DMS153 treated with DMSO at 0.1 percent for 48 hours (cell line): ENCODE measurements around the gene NOP53.
A peak's percentile ranks its signal among the peaks of the same experiment; 100 is the strongest.
"Not testable (repeated sequence)": the region's sequence is repeated elsewhere in the genome, so short reads cannot be mapped to it uniquely, and the experiment has no call there.

Experiments used
- DNase-seq: peaks from one replicate; lab custom pipeline; 2025; ENCODE audit not compliant: unreplicated experiment; lab: John Stamatoyannopoulos, UW

The NOP53 gene

DNA sequence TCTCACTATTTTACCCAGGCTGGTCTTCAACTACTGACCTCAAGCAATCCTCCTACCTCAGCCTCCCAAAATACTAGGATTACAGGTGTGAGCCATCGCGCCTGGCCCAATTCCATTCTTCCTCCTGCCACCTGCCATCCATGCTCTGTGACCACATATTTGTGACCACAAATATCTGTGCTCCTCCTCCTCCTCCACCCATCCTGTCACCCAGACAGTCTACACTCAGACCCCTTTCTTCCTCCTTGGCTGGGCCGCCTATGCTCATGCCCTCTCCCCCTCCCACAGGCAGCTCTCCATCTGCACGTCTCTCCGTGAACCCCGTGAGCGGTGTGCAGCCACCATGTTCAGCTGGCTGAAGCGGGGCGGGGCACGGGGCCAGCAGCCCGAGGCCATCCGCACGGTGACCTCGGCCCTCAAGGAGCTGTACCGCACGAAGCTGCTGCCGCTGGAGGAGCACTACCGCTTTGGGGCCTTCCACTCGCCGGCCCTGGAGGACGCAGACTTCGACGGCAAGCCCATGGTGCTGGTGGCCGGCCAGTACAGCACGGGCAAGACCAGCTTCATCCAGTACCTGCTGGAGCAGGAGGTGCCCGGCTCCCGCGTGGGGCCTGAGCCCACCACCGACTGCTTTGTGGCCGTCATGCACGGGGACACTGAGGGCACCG, 28.9 kb upstream of the NOP53 start:
- DNase-seq = no peak

DNA sequence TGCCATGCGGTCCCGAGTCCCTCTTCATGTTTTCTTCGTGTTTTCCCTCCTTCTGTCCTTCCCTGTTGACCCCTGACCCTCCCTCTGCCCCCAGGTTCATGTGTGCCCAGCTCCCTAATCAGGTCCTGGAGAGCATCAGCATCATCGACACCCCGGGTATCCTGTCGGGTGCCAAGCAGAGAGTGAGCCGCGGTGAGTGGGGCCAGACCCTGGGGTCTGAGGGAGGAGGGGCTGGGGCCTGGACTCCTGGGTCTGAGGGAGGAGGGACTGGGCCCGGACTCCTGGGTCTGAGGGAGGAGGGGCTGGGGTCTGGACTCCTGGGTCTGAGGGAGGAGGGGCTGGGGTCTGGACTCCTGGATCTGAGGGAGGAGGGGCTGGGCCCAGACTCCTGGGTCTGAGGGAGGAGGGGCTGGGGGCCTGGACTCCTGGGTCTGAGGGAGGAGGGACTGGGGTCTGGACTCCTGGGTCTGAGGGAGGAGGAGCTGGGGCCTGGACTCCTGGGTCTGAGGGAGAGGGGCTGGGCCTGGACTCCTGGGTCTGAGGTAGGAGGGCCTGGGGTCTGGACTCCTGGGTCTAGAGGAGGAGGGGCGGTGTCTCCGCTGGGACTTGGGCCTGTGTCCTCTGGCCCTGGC, 26.8 kb upstream of the NOP53 start:
- not testable (repeated sequence) for DNase-seq

DNA sequence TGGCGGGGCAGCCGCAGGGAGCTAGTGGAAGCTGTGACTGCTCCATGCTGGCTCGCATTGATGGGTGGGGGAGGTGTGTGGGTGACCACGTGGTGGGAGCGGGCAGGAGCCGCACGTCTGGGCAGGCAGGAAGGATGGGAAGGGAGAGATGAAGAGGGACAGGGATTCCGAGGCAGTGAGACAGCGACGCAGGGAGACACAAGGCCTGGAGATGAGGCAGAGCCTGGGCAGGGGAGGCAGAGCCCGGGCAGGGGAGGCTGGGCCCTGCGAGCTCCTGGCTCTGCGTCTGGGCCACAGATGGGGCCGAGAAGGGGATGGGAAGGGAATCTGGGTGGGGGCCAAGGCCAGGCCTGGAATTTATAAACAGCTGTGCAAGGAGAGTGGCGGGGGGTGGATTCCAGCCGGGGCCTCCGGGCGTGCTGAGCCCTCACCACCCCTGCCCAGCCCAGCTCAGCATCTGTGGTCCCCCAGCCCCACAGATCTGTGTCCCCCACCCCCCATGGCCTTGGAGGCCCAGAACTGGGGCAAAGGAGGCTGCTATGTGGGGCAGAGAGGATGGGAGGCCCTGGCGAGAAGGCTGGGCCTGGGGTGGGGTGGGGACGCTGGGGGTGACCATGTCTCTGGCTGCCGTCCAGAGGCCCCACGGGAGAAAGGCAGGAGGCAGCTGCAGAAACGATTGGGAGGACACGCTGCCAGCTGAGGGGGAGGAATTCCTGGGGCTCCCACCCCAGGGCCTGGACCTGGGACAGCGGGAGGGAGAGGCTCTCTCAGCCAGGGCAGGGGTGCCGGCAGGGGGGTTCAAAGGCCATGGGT, 26.1 kb upstream of the NOP53 start:
- no peak for DNase-seq

DNA sequence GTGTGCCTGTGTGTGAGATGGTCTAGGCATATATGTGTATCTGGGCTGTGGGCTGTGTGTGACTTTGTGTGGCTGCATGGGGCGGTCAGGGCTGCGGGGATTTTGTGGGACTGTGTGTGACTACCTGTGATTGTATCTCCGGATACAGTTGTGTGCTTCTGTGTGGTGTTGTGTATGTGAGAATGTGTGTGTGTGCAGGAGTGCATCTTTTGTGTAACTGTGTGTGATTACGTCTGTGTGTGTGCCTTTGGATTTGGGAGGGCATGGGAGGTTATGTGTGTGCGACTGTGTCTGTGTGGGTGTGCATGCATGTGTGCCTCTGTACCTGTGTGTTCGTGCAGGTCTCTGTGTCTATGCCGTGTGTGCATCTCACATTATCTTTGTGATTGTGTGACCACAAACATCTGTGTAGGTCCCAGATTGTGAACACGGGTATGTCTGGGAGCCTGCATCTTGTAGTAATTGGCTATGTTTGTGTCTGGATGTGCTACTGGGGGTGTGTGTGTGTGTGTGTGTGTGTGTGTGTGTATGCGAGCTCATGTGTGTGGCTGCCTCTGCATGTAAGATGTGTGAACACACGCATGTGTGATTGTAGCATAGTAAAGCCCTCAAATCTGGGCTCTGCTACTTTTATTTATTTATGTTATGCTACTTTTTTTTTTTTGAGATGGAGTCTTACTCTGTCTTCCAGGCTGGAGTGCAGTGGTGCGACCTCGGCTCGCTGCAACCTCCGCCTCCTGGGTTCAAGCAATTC, 24.5 kb upstream of the NOP53 start:
- DNase-seq = no peak

DNA sequence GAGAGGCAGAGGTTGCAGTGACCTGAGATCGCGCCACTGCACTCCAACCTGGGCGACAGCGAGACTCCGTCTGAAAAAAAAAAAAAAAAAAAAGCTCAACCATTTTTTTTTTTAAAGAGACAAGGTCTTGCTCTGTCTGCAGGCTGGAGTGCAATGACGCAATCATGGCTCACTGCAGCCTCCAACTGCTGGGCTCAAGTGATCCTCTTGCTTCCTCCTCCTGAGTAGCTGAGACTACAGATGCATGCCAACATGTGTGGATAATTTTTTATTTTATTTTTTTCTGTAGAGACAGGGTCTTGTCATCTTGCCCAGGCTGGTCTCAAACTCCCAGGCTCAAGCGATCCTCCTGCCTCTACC, 21.8 kb upstream of the NOP53 start:
- DNase-seq = no peak

DNA sequence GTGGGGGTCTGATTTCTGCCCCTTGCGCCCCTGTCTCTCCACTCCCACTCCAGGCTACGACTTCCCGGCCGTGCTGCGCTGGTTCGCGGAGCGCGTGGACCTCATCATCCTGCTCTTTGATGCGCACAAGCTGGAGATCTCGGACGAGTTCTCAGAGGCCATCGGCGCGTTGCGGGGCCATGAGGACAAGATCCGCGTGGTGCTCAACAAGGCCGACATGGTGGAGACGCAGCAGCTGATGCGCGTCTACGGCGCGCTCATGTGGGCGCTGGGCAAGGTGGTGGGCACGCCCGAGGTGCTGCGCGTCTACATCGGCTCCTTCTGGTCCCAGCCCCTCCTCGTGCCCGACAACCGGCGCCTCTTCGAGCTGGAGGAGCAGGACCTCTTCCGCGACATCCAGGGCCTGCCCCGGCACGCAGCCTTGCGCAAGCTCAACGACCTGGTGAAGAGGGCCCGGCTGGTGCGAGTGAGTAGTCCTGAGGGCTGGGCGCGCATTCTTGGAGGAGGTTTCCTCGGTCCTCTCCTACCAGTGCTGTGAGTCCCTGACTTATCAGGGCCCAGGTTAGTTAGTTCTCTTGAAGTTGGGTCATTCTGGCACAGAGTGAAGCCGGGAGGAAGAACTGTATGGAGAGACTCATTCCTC, 19.5 kb upstream of the NOP53 start:
- no peak for DNase-seq

DNA sequence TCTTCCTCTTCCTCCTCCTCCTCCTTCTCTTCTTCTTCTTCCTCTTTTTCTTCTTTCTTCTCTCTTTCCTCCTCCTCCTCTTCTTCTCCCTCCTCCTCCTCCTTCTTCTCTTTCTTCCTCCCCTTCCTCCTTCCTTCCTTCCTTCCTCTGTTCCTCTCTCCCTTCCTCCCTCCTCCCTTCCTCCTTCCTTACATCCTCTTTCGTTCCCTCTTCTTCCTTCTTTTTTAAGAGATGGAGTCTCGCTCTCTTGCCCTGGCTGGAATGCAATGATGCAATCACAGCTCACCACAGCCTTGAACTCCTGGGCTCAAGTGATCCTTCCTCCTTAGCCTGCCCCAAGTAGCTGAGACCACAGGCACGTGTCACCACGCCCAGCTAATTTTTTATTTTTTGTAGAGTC, 18.9 kb upstream of the NOP53 start:
- DNase-seq = no peak

DNA sequence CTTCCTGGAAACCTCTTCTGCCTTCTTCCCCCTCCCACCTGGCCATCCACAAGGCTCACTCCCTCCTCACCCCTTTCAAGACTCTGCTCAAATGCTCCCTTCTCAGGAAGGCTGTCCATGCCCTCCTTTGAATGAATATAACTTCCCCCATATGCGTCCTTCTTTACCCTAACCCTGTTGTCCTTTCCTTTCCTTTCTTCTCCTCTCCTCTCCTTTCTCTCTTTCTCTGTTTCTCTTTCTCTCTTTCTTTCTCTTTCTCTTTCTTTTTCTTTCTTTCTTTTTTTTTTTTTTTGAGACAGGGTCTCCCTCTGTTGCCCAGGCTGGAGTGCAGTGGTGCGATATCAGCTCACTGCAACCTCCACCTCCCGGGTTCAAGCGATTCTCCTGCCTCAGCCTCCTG, 17.1 kb upstream of the NOP53 start:
- DNase-seq = not testable (repeated sequence)

DNA sequence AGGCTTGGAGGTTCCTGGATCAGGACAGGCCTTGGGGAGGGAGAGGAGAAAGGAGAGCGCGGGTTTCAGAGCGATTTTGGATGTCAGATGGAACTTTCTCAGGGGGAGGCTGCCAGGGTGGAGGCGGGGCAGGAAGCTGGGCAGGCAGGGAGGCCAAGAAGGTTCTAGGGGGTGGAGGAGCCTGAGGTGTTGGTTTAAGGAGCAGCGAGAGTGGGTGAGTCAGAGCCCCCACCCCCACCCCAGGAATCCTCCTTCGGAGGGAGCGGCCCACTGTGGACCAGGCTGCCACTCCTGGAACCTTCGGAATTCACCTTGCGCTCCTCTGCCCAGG, 15.9 kb upstream of the NOP53 start:
- DNase-seq = no peak

DNA sequence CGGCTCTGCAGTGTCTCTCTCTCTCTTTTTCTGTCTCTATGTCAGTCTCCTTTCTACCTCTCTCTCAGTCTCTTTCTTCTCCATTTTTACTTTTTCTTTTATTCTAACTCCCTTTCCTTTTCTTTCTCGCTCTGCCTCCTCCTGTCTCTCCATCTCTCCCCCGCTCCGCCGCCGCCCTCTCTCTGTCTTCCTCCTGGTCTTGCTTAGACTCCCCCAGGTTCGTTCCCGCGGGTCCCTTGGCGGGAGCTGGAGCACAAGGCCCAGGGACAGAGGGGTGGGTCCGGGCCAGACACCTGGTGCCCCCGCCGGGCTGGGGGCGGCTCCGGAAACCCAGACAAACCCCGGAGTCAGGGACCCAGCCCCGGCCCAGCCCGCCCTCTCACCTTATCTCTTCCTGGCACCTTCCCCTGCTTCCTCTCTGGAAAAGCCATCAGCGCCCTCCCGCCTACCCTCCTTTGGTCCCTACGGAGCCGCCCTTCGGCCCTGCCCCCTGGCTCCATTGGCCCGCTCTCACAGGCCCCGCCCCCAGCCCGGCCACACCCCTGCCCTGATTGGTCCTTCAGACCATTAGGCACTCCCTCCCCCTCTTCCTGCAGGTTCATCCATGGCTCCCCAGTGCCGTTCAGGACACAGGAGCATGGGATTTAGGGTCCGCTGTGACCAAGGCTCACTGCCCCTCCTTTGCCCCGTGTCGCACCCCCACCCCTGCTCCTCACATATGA, 15.4 kb upstream of the NOP53 start:
- DNase-seq = peak; percentile 40

DNA sequence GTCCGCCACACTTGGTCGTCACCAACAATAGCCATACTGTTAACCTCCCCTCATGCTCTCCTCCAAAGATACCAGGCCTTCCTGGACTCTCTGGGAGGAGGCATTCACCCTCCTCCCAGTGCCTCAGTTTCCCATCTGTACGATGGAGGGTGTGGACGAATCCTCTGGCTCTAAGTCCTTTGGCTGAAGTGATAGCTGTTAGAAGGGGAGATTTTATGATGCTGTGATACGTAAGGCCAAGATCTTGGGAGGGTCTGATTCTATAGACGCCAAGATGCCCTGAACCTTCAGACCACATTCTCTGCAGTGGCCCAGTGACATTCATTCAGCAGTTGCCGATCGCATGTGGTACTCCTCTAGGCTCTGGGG, 14.8 kb upstream of the NOP53 start:
- no peak for DNase-seq

DNA sequence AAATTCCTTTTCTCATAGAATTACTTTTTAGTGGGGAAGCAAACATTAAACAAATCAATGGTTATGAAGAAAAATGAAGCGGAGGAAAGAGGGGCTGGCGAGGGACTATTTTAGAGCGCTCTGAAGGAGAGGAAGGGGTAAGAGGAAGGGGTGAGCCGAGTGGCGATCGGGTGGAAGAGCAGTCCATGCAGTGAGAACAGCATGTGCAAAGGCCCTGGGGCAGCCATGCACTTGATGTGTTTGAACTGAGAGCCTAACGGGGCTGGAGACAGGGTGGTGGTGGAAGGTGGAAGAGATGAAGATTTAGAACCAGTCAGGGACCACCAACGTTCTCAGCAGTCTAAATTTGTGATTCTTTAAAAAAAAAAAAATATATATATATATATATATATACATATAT, 14.4 kb upstream of the NOP53 start:
- no peak for DNase-seq

DNA sequence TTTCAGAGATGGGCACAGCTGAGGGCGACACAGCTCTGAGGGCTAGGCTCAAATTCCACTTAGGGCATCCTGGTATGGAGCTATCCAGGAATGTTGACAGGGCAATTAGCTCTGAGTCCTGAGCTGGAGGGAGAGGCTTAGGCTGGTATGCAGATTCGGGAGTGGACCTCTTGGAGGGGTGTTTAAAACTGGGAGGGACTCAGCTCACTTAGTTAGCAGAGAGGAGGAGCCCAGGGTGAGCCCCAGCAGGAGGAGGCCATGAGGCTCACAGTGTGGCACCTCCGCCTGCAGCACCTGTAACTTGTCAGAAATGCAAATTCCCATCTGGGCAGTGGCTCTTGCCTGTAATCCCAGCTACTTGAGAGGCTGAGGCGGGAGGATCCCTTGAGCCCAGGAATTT, 10.2 kb upstream of the NOP53 start:
- DNase-seq = no peak

DNA sequence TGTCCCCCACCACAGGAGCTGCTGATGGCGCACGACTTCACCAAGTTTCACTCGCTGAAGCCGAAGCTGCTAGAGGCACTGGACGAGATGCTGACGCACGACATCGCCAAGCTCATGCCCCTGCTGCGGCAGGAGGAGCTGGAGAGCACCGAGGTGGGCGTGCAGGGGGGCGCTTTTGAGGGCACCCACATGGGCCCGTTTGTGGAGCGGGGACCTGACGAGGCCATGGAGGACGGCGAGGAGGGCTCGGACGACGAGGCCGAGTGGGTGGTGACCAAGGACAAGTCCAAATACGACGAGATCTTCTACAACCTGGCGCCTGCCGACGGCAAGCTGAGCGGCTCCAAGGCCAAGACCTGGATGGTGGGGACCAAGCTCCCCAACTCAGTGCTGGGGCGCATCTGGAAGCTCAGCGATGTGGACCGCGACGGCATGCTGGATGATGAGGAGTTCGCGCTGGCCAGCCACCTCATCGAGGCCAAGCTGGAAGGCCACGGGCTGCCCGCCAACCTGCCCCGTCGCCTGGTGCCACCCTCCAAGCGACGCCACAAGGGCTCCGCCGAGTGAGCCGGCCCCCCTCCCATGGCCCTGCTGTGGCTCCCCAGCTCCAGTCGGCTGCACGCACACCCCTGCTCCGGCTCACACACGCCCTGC, 4.4 kb upstream of the NOP53 start:
- DNase-seq = no peak

DNA sequence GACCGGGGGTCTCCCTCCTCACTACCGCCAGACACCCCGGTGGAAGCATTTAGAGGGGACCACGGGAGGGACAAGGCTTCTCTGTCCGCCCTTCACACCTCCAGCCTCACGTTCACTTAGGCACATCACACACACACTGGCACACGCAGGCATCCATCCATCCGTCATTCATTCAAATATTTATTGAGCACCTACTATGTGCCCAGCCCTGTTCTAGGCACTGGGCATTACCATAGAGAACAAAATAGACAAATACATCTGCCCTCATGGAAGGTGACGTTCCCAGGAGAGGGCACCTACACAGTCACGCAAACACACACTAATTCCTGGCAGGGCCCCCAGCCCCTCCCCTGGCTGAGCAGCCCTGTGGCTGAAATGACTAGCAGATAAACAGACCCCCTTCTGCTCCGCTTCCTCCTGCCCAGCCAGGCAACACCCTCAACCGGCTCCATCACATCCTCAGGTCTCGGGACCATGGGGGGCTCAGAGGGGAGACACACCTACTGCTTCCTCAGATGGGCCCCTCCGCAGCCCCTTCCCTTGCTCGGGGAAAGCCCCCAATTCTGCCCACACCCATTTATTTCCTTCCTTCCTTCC, 3.7 kb upstream of the NOP53 start:
- no peak for DNase-seq

DNA sequence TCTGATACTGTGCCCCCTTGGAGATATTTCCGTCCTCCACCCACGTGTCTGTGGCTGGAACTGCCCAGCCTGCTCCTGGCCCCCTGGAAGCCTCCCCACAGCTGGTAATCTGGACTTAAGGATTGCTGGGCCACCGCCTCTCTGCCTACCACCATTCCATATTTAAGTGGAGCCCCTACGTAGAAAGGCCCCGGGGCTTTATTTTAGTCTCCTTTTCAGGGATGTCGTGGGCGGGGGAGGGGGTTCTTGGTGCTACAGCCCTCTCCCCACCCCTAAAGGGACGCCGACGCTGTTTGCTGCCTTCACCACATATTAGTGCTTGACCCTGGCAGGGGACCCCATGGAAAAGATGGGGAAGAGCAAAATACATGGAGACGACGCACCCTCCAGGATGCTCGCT, 2.7 kb upstream of the NOP53 start:
- DNase-seq = no peak

DNA sequence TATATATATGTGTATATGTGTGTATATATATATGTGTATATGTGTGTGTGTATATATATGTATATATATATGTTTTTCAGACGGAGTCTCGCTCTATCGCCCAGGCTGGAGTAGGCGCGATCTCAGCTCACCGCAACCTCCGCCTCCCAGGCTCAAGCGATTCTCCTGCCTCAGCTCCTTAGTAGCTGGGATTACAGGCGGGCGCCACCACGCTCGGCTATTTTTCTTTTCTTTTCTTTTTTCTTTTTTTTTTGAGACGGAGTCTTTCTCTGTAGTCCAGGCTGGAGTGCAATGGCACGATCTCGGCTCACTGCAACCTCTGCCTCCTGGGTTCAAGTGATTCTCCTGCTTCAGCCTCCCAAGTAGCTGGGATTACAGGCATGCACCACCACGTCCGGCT, 783 bp downstream of the NOP53 start:
- DNase-seq = not testable (repeated sequence)

DNA sequence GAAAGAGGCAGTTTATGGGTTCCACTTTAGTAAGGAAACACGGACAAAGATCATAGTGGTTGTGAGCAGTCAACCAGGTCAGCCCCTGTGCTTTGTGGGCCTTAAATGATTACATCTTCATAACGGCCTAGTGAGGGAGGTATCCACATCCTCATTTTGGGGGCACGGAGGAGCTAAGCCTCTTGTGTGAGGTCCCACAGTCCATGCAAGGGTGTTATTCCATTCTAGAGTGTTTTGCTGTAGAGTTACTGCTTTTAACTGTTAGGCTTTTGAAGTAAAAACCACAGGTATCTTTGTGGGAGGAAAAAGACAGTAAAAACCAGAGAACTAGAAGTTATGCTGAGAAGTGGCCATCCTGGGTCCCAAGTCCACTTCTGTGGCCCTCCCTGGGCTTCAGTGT, 4.0 kb downstream of the NOP53 start:
- DNase-seq = no peak

DNA sequence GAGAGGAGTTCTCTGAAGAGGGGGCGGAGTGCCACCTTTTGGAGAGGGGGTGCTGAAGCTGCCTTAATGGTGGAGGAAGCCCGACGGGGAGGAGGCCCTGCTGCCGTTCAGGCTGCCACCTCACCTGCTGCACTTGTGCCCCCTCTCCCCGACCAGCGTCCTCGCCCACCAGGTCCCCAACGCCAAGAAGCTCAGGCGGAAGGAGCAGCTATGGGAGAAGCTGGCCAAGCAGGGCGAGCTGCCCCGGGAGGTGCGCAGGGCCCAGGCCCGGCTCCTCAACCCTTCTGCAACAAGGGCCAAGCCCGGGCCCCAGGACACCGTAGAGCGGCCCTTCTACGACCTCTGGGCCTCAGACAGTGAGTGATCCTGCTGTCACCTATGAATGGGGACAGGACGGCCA, 5.4 kb downstream of the NOP53 start:
- DNase-seq = no peak
